HepG2 (cell line): ENCODE measurements around the gene ERCC5. TPM values are rescaled to one million over a fixed set of nuclear protein-coding genes. Genes with fewer than 3 reads are reported as not detected.

ENCODE experiments used
- ATAC-seq: fragments of 200-7000 bp; cut with Tn5 transposase; 3 replicates; pipeline ENCODE4 v1.9.1; 2020; ENCODE audit warnings: mild to moderate bottlenecking, moderate library complexity
- BruUV-seq: library from RNA; stranded (reverse); fragments of 400-500 nt; replicated peaks from 2 replicates; lab custom pipeline; 2021; lab: Mats Ljungman, UMichigan
- CTCF ChIA-PET: fragments of 300-600 bp; formaldehyde crosslinking; extraction: SDS; loops from one replicate; lab custom pipeline; 2021; ENCODE audit warnings: low total read pairs, inconsistent platforms, low intra/inter-chr PET ratio; lab: Yijun Ruan, JAX
- POLR2A ChIA-PET: fragments of 350-600 bp; sonication (Branson Sonifier 250); formaldehyde crosslinking; loops from one replicate; lab custom pipeline; 2020; ENCODE audit warnings: antibody characterized with exemption, inconsistent platforms; lab: Yijun Ruan, JAX
- DNase-seq: peaks from one replicate; pipeline ENCODE4 v3.0.0-alpha.2; 2015; ENCODE audit warnings: low spot score
- FAIRE-seq: peaks from 3 replicates; lab custom pipeline; 2011; peaks lifted over from hg19 to GRCh38; lab: Jason Lieb, UNC
- H2AFZ ChIP-seq: one replicate; pipeline ENCODE4 v1.6.1; 2011; ENCODE audit warnings: low read length, inconsistent platforms
- H3K27ac ChIP-seq: fragments of 300-600 bp; 3 replicates; pipeline ENCODE4 v1.8.0; 2011; ENCODE audit warnings: mixed run types, mild to moderate bottlenecking, mixed read lengths, low read length, inconsistent platforms; ENCODE audit not compliant: insufficient read depth; ENCODE audit errors: extremely low read length
- H3K27me3 ChIP-seq, 2 experiments: fragments of 200-600 bp in 1 of 2; 2 replicates in 1 of 2; 3 replicates in 1 of 2; pipeline versions ENCODE4 v1.6.0 to v1.8.0; 2011; ENCODE audit warnings: low read length in 2 of 2, mild to moderate bottlenecking in 2 of 2, moderate library complexity in 2 of 2, inconsistent platforms in 1 of 2; ENCODE audit not compliant: insufficient read depth in 2 of 2, control insufficient read depth in 1 of 2
- H3K36me3 ChIP-seq, 2 experiments: fragments of 200-600 bp in 1 of 2; replicated peaks in 1 of 2; 2 replicates in 1 of 2; 3 replicates in 1 of 2; pipeline versions ENCODE4 v1.5.1 to v1.8.0; 2011; ENCODE audit warnings: low read length in 2 of 2, inconsistent platforms in 1 of 2; ENCODE audit not compliant: insufficient read depth in 2 of 2, control insufficient read depth in 1 of 2
- H3K4me1 ChIP-seq: 2 replicates; pipeline ENCODE4 v1.5.1; 2012; ENCODE audit warnings: low read length, inconsistent platforms; ENCODE audit not compliant: insufficient read depth
- H3K4me2 ChIP-seq: 2 replicates; pipeline ENCODE4 v1.6.0; 2011; ENCODE audit warnings: low read depth, low read length, inconsistent platforms
- H3K4me3 ChIP-seq, 3 experiments: fragments of 200-600 bp in 1 of 3; sonication (generic), shearing (Covaris generic) in 1 of 3; replicated peaks in 1 of 3; 2 replicates each; pipeline ENCODE4 v1.5.1; 2011 to 2016; ENCODE audit warnings: low read length in 3 of 3, inconsistent platforms in 2 of 3, low read depth in 2 of 3, mild to moderate bottlenecking in 2 of 3, control low read depth in 1 of 3, mixed read lengths in 1 of 3; ENCODE audit not compliant: insufficient read depth in 1 of 3
- H3K79me2 ChIP-seq: one replicate; pipeline ENCODE4 v1.6.1; 2011; ENCODE audit warnings: low read length, inconsistent platforms; ENCODE audit not compliant: insufficient read depth
- H3K9ac ChIP-seq: 2 replicates; pipeline ENCODE4 v1.6.0; 2011; ENCODE audit warnings: mild to moderate bottlenecking, low read depth, low read length, inconsistent platforms; ENCODE audit not compliant: insufficient read depth
- H3K9me3 ChIP-seq: 2 replicates; pipeline ENCODE4 v1.5.1; 2012; ENCODE audit warnings: mild to moderate bottlenecking, low read length
- H4K20me1 ChIP-seq: 2 replicates; pipeline ENCODE4 v1.6.0; 2011; ENCODE audit warnings: inconsistent platforms, mild to moderate bottlenecking, low read length, moderate library complexity; ENCODE audit not compliant: insufficient read depth
- ARNT2 ChIP-seq: sonication (generic); formaldehyde crosslinking; IDR thresholded peaks from 2 replicates; pipeline ENCODE4 v1.8.0; 2022; ENCODE audit warnings: mild to moderate bottlenecking, low read depth, missing genetic modification reagents, moderate library complexity
- BCL6 ChIP-seq: IDR thresholded peaks from 2 replicates; pipeline ENCODE4 v1.6.1; 2016; ENCODE audit warnings: missing genetic modification reagents, missing compliant biosample characterization
- CBX1 ChIP-seq: IDR thresholded peaks from one replicate; pipeline ENCODE4 v1.6.1; 2016; ENCODE audit warnings: antibody characterized with exemption, low read depth
- IRX3 ChIP-seq: sonication (generic); formaldehyde crosslinking; IDR thresholded peaks from 2 replicates; pipeline ENCODE4 v1.8.1; 2023; ENCODE audit warnings: mild to moderate bottlenecking, low read depth, missing genetic modification reagents, borderline replicate concordance
- NFE2L1 ChIP-seq: sonication (generic); formaldehyde crosslinking; IDR thresholded peaks from 2 replicates; pipeline ENCODE4 v1.4.0; 2020; ENCODE audit warnings: missing genetic modification reagents, mild to moderate bottlenecking, borderline replicate concordance
- RBM39 ChIP-seq: fragments of 200-400 bp; formaldehyde crosslinking; IDR thresholded peaks from one replicate; pipeline ENCODE4 v1.6.1; 2018; ENCODE audit warnings: antibody characterized with exemption, mild to moderate bottlenecking, low read depth, low read length; ENCODE audit not compliant: poor library complexity, severe bottlenecking
- TGIF2 ChIP-seq: IDR thresholded peaks from 2 replicates; pipeline ENCODE4 v1.6.1; 2016; ENCODE audit warnings: control low read depth, missing compliant biosample characterization
- ZNF10 ChIP-seq: sonication (generic); formaldehyde crosslinking; IDR thresholded peaks from 2 replicates; pipeline ENCODE4 v1.4.0; 2020; ENCODE audit warnings: mild to moderate bottlenecking, low read depth, missing genetic modification reagents, borderline replicate concordance
- ZNF24 ChIP-seq: fragments of 450-650 bp; IDR thresholded peaks from 2 replicates; pipeline ENCODE4 v1.6.1; 2017; ENCODE audit warnings: antibody characterized with exemption, mild to moderate bottlenecking
- ZNF296 ChIP-seq: sonication (generic); formaldehyde crosslinking; conservative IDR thresholded peaks from 2 replicates; pipeline ENCODE4 v1.5.0; 2020; ENCODE audit warnings: mild to moderate bottlenecking, missing genetic modification reagents
- ZNF761 ChIP-seq: sonication (generic); formaldehyde crosslinking; conservative IDR thresholded peaks from 2 replicates; pipeline ENCODE4 v1.4.0; 2020; ENCODE audit warnings: mild to moderate bottlenecking, missing genetic modification reagents
- WGBS: methylation state at CpG from one replicate; pipeline ENCODE4 v1.1.6; 2017; ENCODE audit warnings: low lambda C conversion rate; 5-methylcytosine and 5-hydroxymethylcytosine counted together
- in situ Hi-C: cut with HindIII; loops from 2 replicates; pipeline ENCODE4 v1.10.0; 2017; ENCODE audit warnings: low pct_unique_long_range_greater_than_20kb; ENCODE audit not compliant: extremely low pct_ligation_motif_present
- intact Hi-C: fragments of 100-400 bp; cut with micrococcal nuclease; formaldehyde crosslinking; loops from one replicate; pipeline ENCODE4 v1.10.0; 2022; ENCODE audit not compliant: unreplicated experiment
- polyA plus RNA-seq, 8 experiments: library from polyadenylated mRNA; depleted of rRNA in 3 of 8; stranded (reverse) in 7 of 8; unstranded in 1 of 8; fragments of >200 nt; fragmentation: Illumina TruSeq in 4 of 8; extraction: Trizol in 4 of 8; gene quantifications; 2 replicates each; pipeline versions ENCODE4 v1.2.1 to v1.2.3, GENCODE V29; 2011 to 2016; ENCODE audit warnings: low read depth in 4 of 8, missing spikeins in 1 of 8, mixed read lengths in 1 of 8; ENCODE audit not compliant: insufficient read depth in 1 of 8
- total RNA-seq, 5 experiments: library from RNA; depleted of rRNA; stranded (reverse); fragments of >200 nt; fragmentation: Illumina TruSeq; extraction: Trizol; gene quantifications; 2 replicates each; pipeline ENCODE4 v1.2.3, GENCODE V29; 2016; ENCODE audit warnings: low read depth in 1 of 5
- TF ChIP-seq, protein P1 (sequence below): IDR thresholded peaks from 2 replicates; pipeline ENCODE4 v1.6.1; 2016; ENCODE audit warnings: low read depth
- TF ChIP-seq, protein P2 (sequence below): sonication (generic); formaldehyde crosslinking; IDR thresholded peaks from 2 replicates; pipeline ENCODE4 v1.4.0; 2020; ENCODE audit warnings: mild to moderate bottlenecking, missing genetic modification reagents
- TF ChIP-seq, protein P3 (sequence below): sonication (generic); formaldehyde crosslinking; IDR thresholded peaks from 2 replicates; pipeline ENCODE4 v1.5.1; 2020; ENCODE audit warnings: mild to moderate bottlenecking, missing genetic modification reagents, moderate library complexity
- TF ChIP-seq, protein P4 (sequence below): IDR thresholded peaks from 2 replicates; pipeline ENCODE4 v1.6.1; 2016; ENCODE audit warnings: low read depth, control low read depth

ERCC5 gene
- total and polyA plus RNA-seq, 2 of the 13 experiments (the other 11 are each of a cell fraction or from before 2014, with no cell fraction given): 12.9 to 35.5 TPM

DNA sequence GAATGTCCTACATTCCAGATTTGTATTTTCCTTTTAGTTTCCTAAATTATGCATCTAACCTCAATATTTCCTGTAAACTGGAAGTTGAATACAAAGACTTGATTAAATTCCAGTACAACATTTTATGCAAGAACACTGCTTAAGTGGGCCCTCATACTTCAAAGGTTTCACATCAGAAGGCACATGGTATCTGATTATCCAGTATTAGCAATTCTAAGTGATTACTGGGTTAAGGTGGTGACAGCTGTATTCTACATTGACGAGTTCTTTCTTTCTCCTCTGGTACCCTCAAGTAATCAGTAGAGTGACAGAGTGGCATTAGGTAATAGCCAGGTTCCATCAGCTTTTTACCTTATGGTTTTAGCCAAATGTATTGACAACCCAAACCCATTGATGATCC is 28.6 kb upstream of the ERCC5 start:
- in situ Hi-C loops (no loop called here), intact Hi-C loops (no loop called here)
- no peak for FAIRE-seq
- Histone ChIP-seq H3K36me3 (peaks cover 7 to 23% of the 10 kb centered on the region in 2 experiments; a peak in 4 of 5 replicates), H3K27ac (no peak overlapping the region), H2AFZ (no peak overlapping the region), H3K9ac (no peak overlapping the region), H3K4me1 (peaks cover 20% of the 10 kb centered on the region), H3K4me2 (no peak overlapping the region), H3K79me2 (peaks cover 18% of the 10 kb centered on the region), H3K9me3 (no peaks in the 10 kb centered on the region), H3K27me3 (no peaks in the 10 kb centered on the region), H3K4me3 (no peak overlapping the region), H4K20me1 (0 out of 2 replicates have a peak, but pooled peaks cover 5% of the 10 kb centered on the region)
- WGBS: 100% methylated on average over 1 of the region's 1 CpG
- CTCF ChIA-PET: no interaction called here
- ATAC-seq: no peak
- POLR2A ChIA-PET: no interaction called here
- BruUV-seq: no TSS peak
- no peak for DNase-seq
- TF ChIP-seq NFE2L1 (no peak), ZNF761 (CRISPR knock-in tag) (no peak), ZNF10 (CRISPR knock-in tag) (no peak), IRX3 (CRISPR knock-in tag) (no peak), BCL6 (CRISPR knock-in tag) (no peak), ZNF24 (no peak), CBX1 (no peak), ARNT2 (CRISPR knock-in tag) (no peak), TGIF2 (CRISPR knock-in tag) (no peak), ZNF296 (CRISPR knock-in tag) (no peak), RBM39 (no peak)
- TF ChIP-seq, protein P1, sequence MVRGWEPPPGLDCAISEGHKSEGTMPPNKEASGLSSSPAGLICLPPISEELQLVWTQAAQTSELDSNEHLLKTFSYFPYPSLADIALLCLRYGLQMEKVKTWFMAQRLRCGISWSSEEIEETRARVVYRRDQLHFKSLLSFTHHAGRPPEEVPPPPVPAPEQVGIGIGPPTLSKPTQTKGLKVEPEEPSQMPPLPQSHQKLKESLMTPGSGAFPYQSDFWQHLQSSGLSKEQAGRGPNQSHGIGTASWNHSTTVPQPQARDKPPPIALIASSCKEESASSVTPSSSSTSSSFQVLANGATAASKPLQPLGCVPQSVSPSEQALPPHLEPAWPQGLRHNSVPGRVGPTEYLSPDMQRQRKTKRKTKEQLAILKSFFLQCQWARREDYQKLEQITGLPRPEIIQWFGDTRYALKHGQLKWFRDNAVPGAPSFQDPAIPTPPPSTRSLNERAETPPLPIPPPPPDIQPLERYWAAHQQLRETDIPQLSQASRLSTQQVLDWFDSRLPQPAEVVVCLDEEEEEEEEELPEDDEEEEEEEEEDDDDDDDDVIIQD (CRISPR knock-in tag): no peak
- TF ChIP-seq, protein P2, sequence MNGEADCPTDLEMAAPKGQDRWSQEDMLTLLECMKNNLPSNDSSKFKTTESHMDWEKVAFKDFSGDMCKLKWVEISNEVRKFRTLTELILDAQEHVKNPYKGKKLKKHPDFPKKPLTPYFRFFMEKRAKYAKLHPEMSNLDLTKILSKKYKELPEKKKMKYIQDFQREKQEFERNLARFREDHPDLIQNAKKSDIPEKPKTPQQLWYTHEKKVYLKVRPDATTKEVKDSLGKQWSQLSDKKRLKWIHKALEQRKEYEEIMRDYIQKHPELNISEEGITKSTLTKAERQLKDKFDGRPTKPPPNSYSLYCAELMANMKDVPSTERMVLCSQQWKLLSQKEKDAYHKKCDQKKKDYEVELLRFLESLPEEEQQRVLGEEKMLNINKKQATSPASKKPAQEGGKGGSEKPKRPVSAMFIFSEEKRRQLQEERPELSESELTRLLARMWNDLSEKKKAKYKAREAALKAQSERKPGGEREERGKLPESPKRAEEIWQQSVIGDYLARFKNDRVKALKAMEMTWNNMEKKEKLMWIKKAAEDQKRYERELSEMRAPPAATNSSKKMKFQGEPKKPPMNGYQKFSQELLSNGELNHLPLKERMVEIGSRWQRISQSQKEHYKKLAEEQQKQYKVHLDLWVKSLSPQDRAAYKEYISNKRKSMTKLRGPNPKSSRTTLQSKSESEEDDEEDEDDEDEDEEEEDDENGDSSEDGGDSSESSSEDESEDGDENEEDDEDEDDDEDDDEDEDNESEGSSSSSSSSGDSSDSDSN: no peak
- TF ChIP-seq, protein P3, sequence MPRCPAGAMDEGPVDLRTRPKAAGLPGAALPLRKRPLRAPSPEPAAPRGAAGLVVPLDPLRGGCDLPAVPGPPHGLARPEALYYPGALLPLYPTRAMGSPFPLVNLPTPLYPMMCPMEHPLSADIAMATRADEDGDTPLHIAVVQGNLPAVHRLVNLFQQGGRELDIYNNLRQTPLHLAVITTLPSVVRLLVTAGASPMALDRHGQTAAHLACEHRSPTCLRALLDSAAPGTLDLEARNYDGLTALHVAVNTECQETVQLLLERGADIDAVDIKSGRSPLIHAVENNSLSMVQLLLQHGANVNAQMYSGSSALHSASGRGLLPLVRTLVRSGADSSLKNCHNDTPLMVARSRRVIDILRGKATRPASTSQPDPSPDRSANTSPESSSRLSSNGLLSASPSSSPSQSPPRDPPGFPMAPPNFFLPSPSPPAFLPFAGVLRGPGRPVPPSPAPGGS (CRISPR knock-in tag): no peak
- TF ChIP-seq, protein P4, sequence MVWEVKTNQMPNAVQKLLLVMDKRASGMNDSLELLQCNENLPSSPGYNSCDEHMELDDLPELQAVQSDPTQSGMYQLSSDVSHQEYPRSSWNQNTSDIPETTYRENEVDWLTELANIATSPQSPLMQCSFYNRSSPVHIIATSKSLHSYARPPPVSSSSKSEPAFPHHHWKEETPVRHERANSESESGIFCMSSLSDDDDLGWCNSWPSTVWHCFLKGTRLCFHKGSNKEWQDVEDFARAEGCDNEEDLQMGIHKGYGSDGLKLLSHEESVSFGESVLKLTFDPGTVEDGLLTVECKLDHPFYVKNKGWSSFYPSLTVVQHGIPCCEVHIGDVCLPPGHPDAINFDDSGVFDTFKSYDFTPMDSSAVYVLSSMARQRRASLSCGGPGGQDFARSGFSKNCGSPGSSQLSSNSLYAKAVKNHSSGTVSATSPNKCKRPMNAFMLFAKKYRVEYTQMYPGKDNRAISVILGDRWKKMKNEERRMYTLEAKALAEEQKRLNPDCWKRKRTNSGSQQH (CRISPR knock-in tag): no peak
